ENCODE data around the gene DPH5. TPM values are rescaled to one million over a fixed set of nuclear protein-coding genes. Genes with fewer than 3 reads are reported as not detected.

Gene DPH5
- total RNA-seq, 1 donor from 2014 or later = 14.2 TPM

- H3K4me3 ChIP-seq (ENCODE audit: low read depth, low read length) = no peak overlapping the region
- no peak for DNase-seq (ENCODE audit: low read depth)
- TF ChIP-seq CTCF (conservative IDR thresholded peaks at IDR 0.05; ENCODE audit: low read depth, low read length) = no peak
Measured at GRCh38 chr1:101005183-101005582, 20.4 kb downstream of the DPH5 start.

GRCh38 chr1:101004670-101005069, 20.9 kb downstream of the DPH5 start:
- DNase-seq (ENCODE audit: low read depth) = no peak
- H3K4me3 ChIP-seq (ENCODE audit: low read depth, low read length) = no peak overlapping the region
- no peak for TF ChIP-seq CTCF (conservative IDR thresholded peaks at IDR 0.05; ENCODE audit: low read depth, low read length)

- no peak for TF ChIP-seq CTCF (conservative IDR thresholded peaks at IDR 0.05; ENCODE audit: low read depth, low read length)
- no peak overlapping the region for H3K4me3 ChIP-seq (ENCODE audit: low read depth, low read length)
- DNase-seq (ENCODE audit: low read depth) = no peak
Measured at GRCh38 chr1:101004061-101004460, 21.5 kb downstream of the DPH5 start.

DNA sequence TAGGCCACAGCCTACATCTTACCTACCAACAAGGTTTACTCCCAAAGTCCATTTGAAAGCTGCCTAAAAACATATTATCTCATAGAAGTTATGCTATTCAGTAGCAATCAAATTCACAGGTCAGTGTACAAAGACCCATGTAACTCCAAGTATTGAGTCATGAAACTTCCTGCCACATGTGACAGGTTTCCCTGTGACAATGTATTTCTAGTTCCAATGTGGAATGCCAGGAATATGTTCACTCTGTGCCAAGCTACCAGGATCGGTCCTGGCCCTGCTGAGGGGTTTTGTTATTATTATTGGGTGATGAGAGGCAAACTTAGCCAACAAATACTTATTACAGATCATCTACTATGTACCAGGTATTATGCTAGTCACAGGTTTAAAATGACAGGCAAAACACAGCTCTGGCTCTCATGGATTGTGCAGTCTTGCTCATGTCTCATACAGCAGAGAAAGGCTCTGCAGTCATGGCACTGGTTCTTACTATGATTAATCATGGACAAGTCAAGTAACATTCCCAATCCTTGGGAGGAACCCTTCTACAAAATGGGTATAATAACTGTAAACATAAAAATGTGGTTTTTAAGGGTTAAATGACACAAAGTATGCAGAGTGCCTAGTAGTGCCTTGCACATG, 22.5 kb downstream of the DPH5 start:
- TF ChIP-seq CTCF (conservative IDR thresholded peaks at IDR 0.05; ENCODE audit: low read depth, low read length) = no peak
- DNase-seq (ENCODE audit: low read depth) = no peak
- no peak overlapping the region for H3K4me3 ChIP-seq (ENCODE audit: low read depth, low read length)

DNA sequence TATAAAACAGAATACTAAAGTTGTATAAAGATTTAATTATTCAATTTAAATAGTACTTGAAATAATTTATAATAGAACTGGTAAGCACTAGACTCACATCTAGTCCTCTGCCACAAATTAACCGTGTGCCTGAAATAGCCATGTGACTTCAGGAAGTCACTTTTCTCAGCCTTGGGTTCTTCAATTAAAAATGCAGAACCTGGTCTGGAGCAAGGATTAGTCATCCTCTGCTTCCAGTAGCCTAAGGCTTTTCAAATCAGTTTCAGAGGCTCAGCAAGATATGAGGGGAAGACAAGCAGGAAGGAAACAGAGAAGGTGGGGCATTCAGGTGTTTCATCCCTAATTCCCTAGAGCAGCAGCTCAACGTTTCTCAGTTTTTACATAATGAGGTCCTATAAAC, 23.0 kb downstream of the DPH5 start:
- no peak for DNase-seq (ENCODE audit: low read depth)
- no peak for TF ChIP-seq CTCF (conservative IDR thresholded peaks at IDR 0.05; ENCODE audit: low read depth, low read length)
- H3K4me3 ChIP-seq (ENCODE audit: low read depth, low read length) = no peak overlapping the region

DNA sequence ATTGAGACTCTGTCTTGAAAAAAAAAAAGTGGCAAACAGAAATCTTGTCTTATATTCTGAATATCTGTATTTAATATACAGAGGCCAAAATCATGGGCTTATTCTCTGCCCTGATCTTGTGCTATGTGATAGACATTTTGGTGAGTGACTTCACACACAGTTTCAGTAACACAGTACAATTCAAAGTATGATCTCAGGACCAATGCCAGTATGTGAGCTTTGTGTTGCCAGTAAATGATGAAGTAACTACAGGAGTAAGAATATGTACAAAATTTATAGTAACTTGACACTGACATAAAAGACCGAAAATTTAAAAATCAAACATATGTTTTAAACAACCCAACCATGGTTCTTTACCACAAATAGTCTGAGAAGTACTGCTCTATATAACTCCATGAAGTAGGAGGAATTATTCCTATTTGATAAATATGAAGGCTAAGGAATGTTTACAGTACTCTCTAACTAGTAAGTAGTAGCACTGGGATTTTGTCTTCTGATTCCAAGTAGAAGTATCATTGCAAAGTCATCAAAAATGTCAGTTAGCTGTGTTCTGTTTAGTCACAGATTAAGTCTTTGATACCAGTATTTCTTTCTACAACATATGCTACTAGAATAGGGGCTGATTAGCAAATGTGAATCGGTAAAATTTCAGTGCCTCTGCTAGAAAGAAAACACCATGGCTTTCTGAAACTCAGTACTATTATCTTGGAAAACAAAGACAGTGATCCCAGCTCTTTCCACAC, 25.3 kb downstream of the DPH5 start:
- DNase-seq (ENCODE audit: low read depth) = no peak
- H3K4me3 ChIP-seq (ENCODE audit: low read depth, low read length) = no peak overlapping the region
- no peak for TF ChIP-seq CTCF (conservative IDR thresholded peaks at IDR 0.05; ENCODE audit: low read depth, low read length)

DNA sequence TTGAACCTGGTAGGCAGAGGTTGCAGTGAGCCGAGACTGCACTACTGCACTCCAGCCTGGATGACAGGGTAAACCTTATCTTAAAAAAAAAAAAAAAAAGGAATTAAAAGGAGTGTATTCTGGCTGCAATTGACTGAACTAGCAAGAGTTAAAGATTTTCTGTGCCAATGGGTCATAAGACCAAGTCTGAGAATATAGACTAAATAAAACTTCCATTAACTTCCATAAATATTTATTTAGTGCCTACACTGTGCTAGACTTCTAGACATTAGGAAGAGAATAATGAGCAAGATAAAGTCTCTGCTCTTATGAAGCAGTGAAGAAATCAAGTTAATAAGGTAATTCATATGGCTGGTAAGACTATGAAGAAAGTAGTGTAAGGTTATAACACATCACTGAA, 27.2 kb downstream of the DPH5 start:
- no peak overlapping the region for H3K4me3 ChIP-seq (ENCODE audit: low read depth, low read length)
- no peak for DNase-seq (ENCODE audit: low read depth)
- TF ChIP-seq CTCF (conservative IDR thresholded peaks at IDR 0.05; ENCODE audit: low read depth, low read length) = no peak
